B cell (primary cell): Measurements from ENCODE around the gene IYD. TPM values are rescaled to one million over a fixed set of nuclear protein-coding genes. Genes with fewer than 3 reads are reported as not detected.

Source experiments
- polyA plus RNA-seq: library from polyadenylated mRNA; depleted of rRNA; stranded (reverse); fragments of >200 nt; gene quantifications from 2 replicates; pipeline ENCODE4 v1.2.3, GENCODE V29; 2012
- small RNA-seq: library from RNA; depleted of rRNA; stranded (forward); fragments of <200 nt; gene quantifications from one replicate; pipeline ENCODE3, GENCODE V24; 2012; ENCODE audit warnings: low replicate concordance, low read depth; ENCODE audit not compliant: insufficient read length
- total RNA-seq, 2 donors: library from RNA; stranded (reverse); fragments of 120-200 nt in 1 of 2; gene quantifications; 1 replicate in 1 of 2; 2 replicates in 1 of 2; pipeline versions ENCODE4 v1.2.3 to v1.2.4, GENCODE V29; 2013 to 2022

The IYD gene
- total and polyA plus RNA-seq, 2 donors (not counting 1 experiment from before 2014, with no cell fraction given), result not detected

Small RNA genes lying within 50 kb of the gene (small RNA-seq; reads per million reads assigned to genes)
- gene RNU4-7P, result not detected

Other genes starting within 250 kb of the IYD start
- not detected in 2 replicates for gene PPP1R14C, start 226.0 kb upstream of the IYD start, total RNA-seq
- not detected in 2 replicates for gene PPP1R14C, start 226.0 kb upstream of the IYD start, polyA plus RNA-seq
- 450 and 508 TPM in 2 replicates for gene PLEKHG1, start 230.9 kb downstream of the IYD start, total RNA-seq
- 66.2 and 119 TPM in 2 replicates for gene PLEKHG1, start 230.9 kb downstream of the IYD start, polyA plus RNA-seq